WTC11 (cell line): ENCODE data around the gene RUNX1. TPM values are rescaled to one million over a fixed set of nuclear protein-coding genes. Genes with fewer than 3 reads are reported as not detected.

Experiments used
- ATAC-seq: fragments of 200-7000 bp; cut with Tn5 transposase; 2 replicates; pipeline ENCODE4 v1.10.0; 2021; ENCODE audit warnings: mild to moderate bottlenecking, moderate library complexity
- CTCF ChIA-PET: fragments of 300-600 bp; sonication (Branson Sonifier 250); formaldehyde crosslinking; loops from one replicate; lab custom pipeline; 2021; ENCODE audit warnings: antibody characterized with exemption; lab: Charles Lee
- POLR2A ChIA-PET: fragments of 350-600 bp; sonication (Branson Sonifier 250); formaldehyde crosslinking; loops from one replicate; lab custom pipeline; 2021; ENCODE audit warnings: antibody characterized with exemption; lab: Charles Lee
- DNase-seq: peaks from one replicate; pipeline ENCODE4 v3.0.0; 2021; ENCODE audit warnings: low spot score
- H3K27ac Mint-ChIP-seq: 2 replicates; pipeline ENCODE4 v1.8.0; 2021; ENCODE audit warnings: mixed read lengths
- H3K27me3 Mint-ChIP-seq: 2 replicates; pipeline ENCODE4 v1.8.0; 2021; ENCODE audit warnings: low read depth, mild to moderate bottlenecking, moderate library complexity, mixed read lengths
- H3K36me3 Mint-ChIP-seq: 2 replicates; pipeline ENCODE4 v1.8.0; 2021; ENCODE audit warnings: mixed read lengths
- H3K4me1 Mint-ChIP-seq: 2 replicates; pipeline ENCODE4 v1.8.0; 2022; ENCODE audit warnings: mixed read lengths
- H3K4me3 Mint-ChIP-seq: 2 replicates; pipeline ENCODE4 v1.8.0; 2021; ENCODE audit warnings: mild to moderate bottlenecking, moderate library complexity, mixed read lengths
- H3K9me3 Mint-ChIP-seq: 2 replicates; pipeline ENCODE4 v1.8.0; 2021; ENCODE audit warnings: mixed read lengths
- ARID4B ChIP-seq: sonication (generic); formaldehyde crosslinking; IDR thresholded peaks from 2 replicates; pipeline ENCODE4 v1.8.0; 2023; ENCODE audit warnings: missing genetic modification reagents, mild to moderate bottlenecking, borderline replicate concordance
- EMX1 ChIP-seq: fragments of 250-450 bp; sonication (Bioruptor Pico); IDR thresholded peaks from 2 replicates; pipeline ENCODE4 v1.8.0; 2021; ENCODE audit warnings: mild to moderate bottlenecking
- FOXP1 ChIP-seq: sonication (generic); formaldehyde crosslinking; IDR thresholded peaks from 2 replicates; pipeline ENCODE4 v1.8.0; 2022; ENCODE audit warnings: missing genetic modification reagents, mild to moderate bottlenecking, moderate library complexity, borderline replicate concordance
- GTF2I ChIP-seq: fragments of 250-450 bp; sonication (Bioruptor Pico); conservative IDR thresholded peaks from 2 replicates; pipeline ENCODE4 v1.4.0; 2021; ENCODE audit warnings: mild to moderate bottlenecking
- IRF2 ChIP-seq: sonication (generic); formaldehyde crosslinking; IDR thresholded peaks from 2 replicates; pipeline ENCODE4 v1.8.0; 2022; ENCODE audit warnings: low read depth, missing genetic modification reagents, borderline replicate concordance
- MLX ChIP-seq: sonication (generic); formaldehyde crosslinking; IDR thresholded peaks from 2 replicates; pipeline ENCODE4 v1.8.1; 2023; ENCODE audit warnings: mild to moderate bottlenecking, missing genetic modification reagents, moderate library complexity
- MYBL2 ChIP-seq: sonication (generic); formaldehyde crosslinking; IDR thresholded peaks from 2 replicates; pipeline ENCODE4 v1.8.1; 2023; ENCODE audit warnings: mild to moderate bottlenecking, moderate library complexity, missing genetic modification reagents
- NR2C2 ChIP-seq: sonication (generic); formaldehyde crosslinking; IDR thresholded peaks from 2 replicates; pipeline ENCODE4 v1.8.0; 2022; ENCODE audit warnings: mild to moderate bottlenecking, missing genetic modification reagents
- PRRX2 ChIP-seq: fragments of 250-450 bp; sonication (Bioruptor Pico); IDR thresholded peaks from 2 replicates; pipeline ENCODE4 v1.8.0; 2021; ENCODE audit warnings: mild to moderate bottlenecking
- RORB ChIP-seq: fragments of 250-450 bp; sonication (Bioruptor Pico); IDR thresholded peaks from 2 replicates; pipeline ENCODE4 v1.9.0; 2021; ENCODE audit warnings: mild to moderate bottlenecking
- STAT6 ChIP-seq: sonication (generic); formaldehyde crosslinking; conservative IDR thresholded peaks from 2 replicates; pipeline ENCODE4 v1.8.1; 2023; ENCODE audit warnings: mild to moderate bottlenecking, low read depth, missing genetic modification reagents, moderate library complexity
- TEAD1 ChIP-seq: sonication (generic); formaldehyde crosslinking; IDR thresholded peaks from 2 replicates; pipeline ENCODE4 v1.8.0; 2022; ENCODE audit warnings: mild to moderate bottlenecking, missing genetic modification reagents
- TEAD4 ChIP-seq: sonication (generic); formaldehyde crosslinking; IDR thresholded peaks from 2 replicates; pipeline ENCODE4 v1.8.0; 2022; ENCODE audit warnings: mild to moderate bottlenecking, missing genetic modification reagents
- ZNF263 ChIP-seq: sonication (generic); formaldehyde crosslinking; IDR thresholded peaks from 2 replicates; pipeline ENCODE4 v1.8.1; 2022; ENCODE audit warnings: low read depth, mild to moderate bottlenecking, moderate library complexity, missing genetic modification reagents
- ZNF425 ChIP-seq: fragments of 250-450 bp; sonication (Bioruptor Pico); conservative IDR thresholded peaks from 2 replicates; pipeline ENCODE4 v1.9.0; 2021; ENCODE audit warnings: mild to moderate bottlenecking
- total RNA-seq: library from RNA; stranded (reverse); gene quantifications from 3 replicates; pipeline ENCODE4 v1.2.3, GENCODE V29; 2021
- TF ChIP-seq, protein P1 (sequence below): sonication (generic); formaldehyde crosslinking; conservative IDR thresholded peaks from 2 replicates; pipeline ENCODE4 v1.8.1; 2022; ENCODE audit warnings: mild to moderate bottlenecking, missing genetic modification reagents
- TF ChIP-seq, protein P2 (sequence below): sonication (generic); formaldehyde crosslinking; IDR thresholded peaks from 2 replicates; pipeline ENCODE4 v1.8.0; 2022; ENCODE audit warnings: mild to moderate bottlenecking, missing genetic modification reagents
- TF ChIP-seq, protein P3 (sequence below): sonication (generic); formaldehyde crosslinking; IDR thresholded peaks from 2 replicates; pipeline ENCODE4 v1.8.1; 2022; ENCODE audit warnings: missing genetic modification reagents, borderline replicate concordance

Gene RUNX1
- total RNA-seq, 1 experiment from 2014 or later: 2.2 TPM

- TF ChIP-seq FOXP1 (CRISPR knock-in tag): no peak
- no peak for TF ChIP-seq GTF2I (CRISPR knock-in tag)
- TF ChIP-seq TEAD4 (CRISPR knock-in tag): no peak
Observed at GRCh38 chr21:35010447-35010846, 38.7 kb downstream of the RUNX1 start (continued).

- no peak for TF ChIP-seq EMX1 (CRISPR knock-in tag)
- no peak for TF ChIP-seq TEAD4 (CRISPR knock-in tag)
- TF ChIP-seq NR2C2: no peak
- no peak for TF ChIP-seq ZNF263 (CRISPR knock-in tag)
- no peak for TF ChIP-seq IRF2
- TF ChIP-seq MYBL2 (CRISPR knock-in tag): no peak
- TF ChIP-seq ARID4B (CRISPR knock-in tag): no peak
- no peak for TF ChIP-seq ZNF425 (CRISPR knock-in tag)
- TF ChIP-seq, protein P1, sequence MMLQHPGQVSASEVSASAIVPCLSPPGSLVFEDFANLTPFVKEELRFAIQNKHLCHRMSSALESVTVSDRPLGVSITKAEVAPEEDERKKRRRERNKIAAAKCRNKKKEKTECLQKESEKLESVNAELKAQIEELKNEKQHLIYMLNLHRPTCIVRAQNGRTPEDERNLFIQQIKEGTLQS (CRISPR knock-in tag): no peak
- no peak for TF ChIP-seq PRRX2
- TF ChIP-seq, protein P2, sequence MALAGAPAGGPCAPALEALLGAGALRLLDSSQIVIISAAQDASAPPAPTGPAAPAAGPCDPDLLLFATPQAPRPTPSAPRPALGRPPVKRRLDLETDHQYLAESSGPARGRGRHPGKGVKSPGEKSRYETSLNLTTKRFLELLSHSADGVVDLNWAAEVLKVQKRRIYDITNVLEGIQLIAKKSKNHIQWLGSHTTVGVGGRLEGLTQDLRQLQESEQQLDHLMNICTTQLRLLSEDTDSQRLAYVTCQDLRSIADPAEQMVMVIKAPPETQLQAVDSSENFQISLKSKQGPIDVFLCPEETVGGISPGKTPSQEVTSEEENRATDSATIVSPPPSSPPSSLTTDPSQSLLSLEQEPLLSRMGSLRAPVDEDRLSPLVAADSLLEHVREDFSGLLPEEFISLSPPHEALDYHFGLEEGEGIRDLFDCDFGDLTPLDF (CRISPR knock-in tag): no peak
- no peak for TF ChIP-seq RORB (CRISPR knock-in tag)
- TF ChIP-seq MLX (CRISPR knock-in tag): no peak
- TF ChIP-seq TEAD1 (CRISPR knock-in tag): no peak
- H3K4me3 Mint-ChIP-seq: no peak overlapping the region
- H3K36me3 Mint-ChIP-seq: no peaks in the 10 kb centered on the region
- ChIA-PET POLR2A (no interaction called here), CTCF (no interaction called here)
- H3K27ac Mint-ChIP-seq: no peak overlapping the region
- no peaks in the 10 kb centered on the region for H3K9me3 Mint-ChIP-seq
- ATAC-seq: no peak
- H3K4me1 Mint-ChIP-seq: no peaks in the 10 kb centered on the region
- no peaks in the 10 kb centered on the region for H3K27me3 Mint-ChIP-seq
- no peak for DNase-seq
Observed at GRCh38 chr21:35007348-35007747, 41.8 kb downstream of the RUNX1 start.

DNA sequence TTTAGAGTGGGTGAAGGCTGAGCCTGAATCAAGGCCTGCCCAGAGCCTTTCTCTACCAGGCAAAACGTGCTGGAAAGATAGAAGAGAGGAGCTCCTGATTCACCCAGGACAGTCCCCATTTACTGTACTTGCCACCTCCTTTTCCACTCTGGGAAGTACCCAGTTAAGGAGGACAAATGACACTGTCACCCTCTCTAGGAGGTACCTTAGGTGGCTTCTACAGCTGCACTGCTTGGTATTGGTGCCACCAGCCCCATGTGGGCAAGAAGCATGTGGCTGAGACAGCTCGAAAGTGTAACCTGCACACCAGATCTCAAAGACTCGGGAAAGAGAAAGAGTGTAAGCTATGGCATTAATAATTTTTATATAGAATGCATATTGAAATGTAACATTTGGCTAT is 42.3 kb downstream of the RUNX1 start:
- Mint-ChIP-seq H3K27me3 (no peaks in the 10 kb centered on the region), H3K4me1 (no peaks in the 10 kb centered on the region), H3K36me3 (no peaks in the 10 kb centered on the region), H3K4me3 (no peak overlapping the region), H3K9me3 (no peaks in the 10 kb centered on the region), H3K27ac (no peak overlapping the region)
- ATAC-seq (no peak), DNase-seq (no peak)
- CTCF ChIA-PET: interaction anchor here (1.0 kb wide), 1 partner anchor 261 kb away, joined by 5 read pairs; no protein-coding TSS in a partner anchor
- POLR2A ChIA-PET: no interaction called here
- TF ChIP-seq, protein P3, sequence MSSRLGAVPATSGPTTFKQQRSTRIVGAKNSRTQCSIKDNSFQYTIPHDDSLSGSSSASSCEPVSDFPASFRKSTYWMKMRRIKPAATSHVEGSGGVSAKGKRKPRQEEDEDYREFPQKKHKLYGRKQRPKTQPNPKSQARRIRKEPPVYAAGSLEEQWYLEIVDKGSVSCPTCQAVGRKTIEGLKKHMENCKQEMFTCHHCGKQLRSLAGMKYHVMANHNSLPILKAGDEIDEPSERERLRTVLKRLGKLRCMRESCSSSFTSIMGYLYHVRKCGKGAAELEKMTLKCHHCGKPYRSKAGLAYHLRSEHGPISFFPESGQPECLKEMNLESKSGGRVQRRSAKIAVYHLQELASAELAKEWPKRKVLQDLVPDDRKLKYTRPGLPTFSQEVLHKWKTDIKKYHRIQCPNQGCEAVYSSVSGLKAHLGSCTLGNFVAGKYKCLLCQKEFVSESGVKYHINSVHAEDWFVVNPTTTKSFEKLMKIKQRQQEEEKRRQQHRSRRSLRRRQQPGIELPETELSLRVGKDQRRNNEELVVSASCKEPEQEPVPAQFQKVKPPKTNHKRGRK: no peak
- TF ChIP-seq STAT6 (CRISPR knock-in tag): no peak
